Measurements from ENCODE around the gene FADS2. TPM values are rescaled to one million over a fixed set of nuclear protein-coding genes. Genes with fewer than 3 reads are reported as not detected.

The FADS2 gene
- total RNA-seq, 1 experiment from 2014 or later, result 514 TPM

DNA sequence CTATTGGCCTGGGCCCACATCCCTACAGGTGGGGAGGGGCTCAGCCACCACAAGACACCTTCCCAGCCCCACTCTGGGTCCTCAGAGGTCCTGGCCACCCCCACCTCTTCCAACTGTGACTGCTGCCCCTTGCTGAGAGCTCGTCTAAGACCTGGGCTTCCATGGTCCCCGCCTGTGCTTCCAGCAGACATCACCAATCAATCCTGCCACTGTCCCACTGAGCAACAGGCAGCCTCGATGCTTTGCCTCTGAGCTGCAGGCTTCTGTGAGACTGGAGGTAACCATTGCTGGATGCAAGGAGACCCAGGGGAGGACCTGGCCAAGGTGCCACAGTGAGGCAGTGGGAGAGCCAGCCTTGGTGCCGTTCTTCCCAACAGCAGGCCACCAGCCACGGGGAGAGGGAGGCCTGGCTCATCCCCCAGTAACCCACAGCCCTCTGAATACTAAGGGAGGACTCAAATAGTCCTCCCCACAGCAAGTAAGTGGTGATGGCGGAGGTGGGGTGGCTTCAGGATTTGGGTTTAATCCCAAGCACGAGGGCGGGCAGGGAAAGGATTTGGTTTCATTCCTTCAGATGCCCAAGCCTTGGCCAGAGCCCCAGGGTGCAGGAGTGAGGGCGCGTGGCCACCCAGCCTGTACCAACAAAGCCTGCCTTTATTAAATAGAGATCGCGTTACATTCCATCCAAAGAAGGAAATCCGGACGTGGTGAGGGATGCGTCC is 68.7 kb downstream of the FADS2 start:
- H3K27me3 ChIP-seq (ENCODE audit: insufficient read depth, low read depth), result no peaks in the 10 kb centered on the region
- TF ChIP-seq EZH2 (IDR thresholded peaks at IDR 0.05; ENCODE audit: low read depth), result no peak
- TF ChIP-seq, protein P1, sequence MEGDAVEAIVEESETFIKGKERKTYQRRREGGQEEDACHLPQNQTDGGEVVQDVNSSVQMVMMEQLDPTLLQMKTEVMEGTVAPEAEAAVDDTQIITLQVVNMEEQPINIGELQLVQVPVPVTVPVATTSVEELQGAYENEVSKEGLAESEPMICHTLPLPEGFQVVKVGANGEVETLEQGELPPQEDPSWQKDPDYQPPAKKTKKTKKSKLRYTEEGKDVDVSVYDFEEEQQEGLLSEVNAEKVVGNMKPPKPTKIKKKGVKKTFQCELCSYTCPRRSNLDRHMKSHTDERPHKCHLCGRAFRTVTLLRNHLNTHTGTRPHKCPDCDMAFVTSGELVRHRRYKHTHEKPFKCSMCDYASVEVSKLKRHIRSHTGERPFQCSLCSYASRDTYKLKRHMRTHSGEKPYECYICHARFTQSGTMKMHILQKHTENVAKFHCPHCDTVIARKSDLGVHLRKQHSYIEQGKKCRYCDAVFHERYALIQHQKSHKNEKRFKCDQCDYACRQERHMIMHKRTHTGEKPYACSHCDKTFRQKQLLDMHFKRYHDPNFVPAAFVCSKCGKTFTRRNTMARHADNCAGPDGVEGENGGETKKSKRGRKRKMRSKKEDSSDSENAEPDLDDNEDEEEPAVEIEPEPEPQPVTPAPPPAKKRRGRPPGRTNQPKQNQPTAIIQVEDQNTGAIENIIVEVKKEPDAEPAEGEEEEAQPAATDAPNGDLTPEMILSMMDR (conservative IDR thresholded peaks at IDR 0.05), result no peak
- ChIA-PET CTCF (interaction anchor here (0.6 to 2.0 kb wide), 4 partner anchors 26 to 211 kb away, joined by 4 to 10 read pairs (median 6); no protein-coding TSS in a partner anchor), POLR2A (ENCODE audit: unreplicated experiment) (no interaction called here)
- intact Hi-C loops (cut with micrococcal nuclease; ENCODE audit: unreplicated experiment), result loop anchor here (5.0 kb wide), 1 partner anchor 65 kb away; no protein-coding TSS in a partner anchor
- H3K36me3 ChIP-seq (ENCODE audit: low read depth), result no peaks in the 10 kb centered on the region
- no peak overlapping the region for H3K4me2 ChIP-seq
- no peak overlapping the region for H3K4me3 ChIP-seq
- no peak overlapping the region for H3K27ac ChIP-seq
- no TSS peak for BruUV-seq (replicated peaks)
- H2AFZ ChIP-seq, result no peak overlapping the region
- no peaks in the 10 kb centered on the region for H3K79me2 ChIP-seq (ENCODE audit: low read depth)
- H3K9me2 ChIP-seq (ENCODE audit: insufficient read depth), result no peaks in the 10 kb centered on the region
- DNase-seq, result no peak
- no peaks in the 10 kb centered on the region for H3K9me3 ChIP-seq (ENCODE audit: insufficient read depth, low read depth)
- peaks cover 12% of the 10 kb centered on the region for H3F3A ChIP-seq (ENCODE audit: insufficient read depth, low read depth)
- H3K4me1 ChIP-seq (replicated peaks; ENCODE audit: insufficient read depth), result no peaks in the 10 kb centered on the region; the same call in 1 of the 2 replicates
- H4K20me1 ChIP-seq (ENCODE audit: insufficient read depth), result no peaks in the 10 kb centered on the region

DNA sequence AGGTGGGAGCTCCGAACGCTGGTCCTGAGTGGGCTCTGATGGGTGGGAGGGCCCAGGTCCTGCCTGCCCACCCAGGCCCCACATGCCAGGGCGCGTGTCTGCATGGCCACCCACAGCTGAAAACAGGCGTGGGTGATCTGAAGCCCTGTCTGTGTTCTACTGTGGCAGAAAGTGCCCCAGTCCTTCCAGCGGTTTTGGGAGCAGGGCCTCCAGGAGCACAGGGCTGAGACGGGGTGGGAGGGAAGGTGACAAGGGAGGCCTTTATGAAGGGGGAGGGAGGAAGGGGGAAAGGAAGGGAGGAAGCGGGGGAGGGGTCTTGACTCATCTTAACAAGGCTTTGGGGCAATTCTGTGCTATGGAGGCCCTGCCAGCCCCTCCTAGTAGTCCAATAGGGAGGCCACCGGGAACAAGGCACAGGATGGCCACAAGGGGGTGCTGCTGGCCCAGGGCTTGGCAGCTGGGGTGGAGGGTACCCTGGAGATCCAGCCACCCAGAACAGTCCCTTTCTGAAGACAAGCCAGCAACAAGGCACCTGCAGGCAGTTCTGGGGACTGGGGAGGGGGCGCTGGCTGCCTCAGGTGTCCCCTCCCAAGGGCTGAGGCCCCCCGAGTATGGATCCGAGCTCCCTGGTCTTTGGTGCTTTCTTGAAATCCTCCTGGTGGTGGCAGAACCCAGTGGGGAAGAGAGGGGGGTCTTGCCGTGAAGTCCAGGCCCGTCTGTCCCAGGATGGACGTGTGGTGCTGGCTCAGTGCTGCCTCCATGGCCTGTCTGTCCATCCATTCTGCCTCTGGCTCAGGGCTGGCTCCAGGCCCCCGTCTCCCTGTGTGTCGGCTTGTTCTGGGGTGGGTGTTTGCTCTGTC is 69.5 kb downstream of the FADS2 start:
- TF ChIP-seq EZH2 (IDR thresholded peaks at IDR 0.05; ENCODE audit: low read depth), result no peak
- TF ChIP-seq, protein P1 (conservative IDR thresholded peaks at IDR 0.05), result peak; percentile 97
- no peaks in the 10 kb centered on the region for H3K27me3 ChIP-seq (ENCODE audit: insufficient read depth, low read depth)
- H3K9me3 ChIP-seq (ENCODE audit: insufficient read depth, low read depth), result no peaks in the 10 kb centered on the region
- POLR2A ChIA-PET (ENCODE audit: unreplicated experiment), result no interaction called here
- H4K20me1 ChIP-seq (ENCODE audit: insufficient read depth), result no peaks in the 10 kb centered on the region
- no peak overlapping the region for H3K4me3 ChIP-seq
- H3K4me1 ChIP-seq (replicated peaks; ENCODE audit: insufficient read depth), result no peaks in the 10 kb centered on the region; the same call in 1 of the 2 replicates
- H2AFZ ChIP-seq, result no peak overlapping the region
- H3K9me2 ChIP-seq (ENCODE audit: insufficient read depth), result no peaks in the 10 kb centered on the region
- intact Hi-C loops (cut with micrococcal nuclease; ENCODE audit: unreplicated experiment), result loop anchor here (5.0 kb wide), 1 partner anchor 65 kb away; no protein-coding TSS in a partner anchor
- no peaks in the 10 kb centered on the region for H3K79me2 ChIP-seq (ENCODE audit: low read depth)
- peak in 1 of 2 experiments; percentile 79 for DNase-seq
- CTCF ChIA-PET, result interaction anchor here (0.6 to 2.5 kb wide), 15 partner anchors 11 to 738 kb away, joined by 3 to 36 read pairs (median 5); no protein-coding TSS in a partner anchor
- no TSS peak for BruUV-seq (replicated peaks)
- H3K36me3 ChIP-seq (ENCODE audit: low read depth), result no peaks in the 10 kb centered on the region
- peaks cover 4% of the 10 kb centered on the region; the same call in 1 of the 2 replicates for H3F3A ChIP-seq (ENCODE audit: insufficient read depth, low read depth)
- no peak overlapping the region for H3K27ac ChIP-seq
- no peak overlapping the region for H3K4me2 ChIP-seq

DNA sequence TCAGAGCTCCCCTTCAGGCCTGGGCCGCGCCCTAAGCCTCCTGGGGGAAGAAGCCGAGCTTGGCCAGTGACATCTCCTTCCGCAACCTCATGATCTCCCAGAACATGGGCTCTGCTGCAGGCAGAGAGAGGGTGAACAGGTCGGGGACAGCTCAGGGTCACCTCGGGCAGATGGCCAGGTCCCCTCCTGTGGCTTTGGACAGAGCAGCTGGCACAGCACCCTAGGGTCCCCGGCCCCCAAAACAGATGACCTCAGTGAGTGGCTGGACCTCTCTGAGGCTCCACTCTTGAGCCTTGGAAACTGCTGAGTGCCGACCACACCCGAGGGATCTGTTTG is 70.1 kb downstream of the FADS2 start:
- H3K79me2 ChIP-seq (ENCODE audit: low read depth), result no peaks in the 10 kb centered on the region
- H3K27me3 ChIP-seq (ENCODE audit: insufficient read depth, low read depth), result no peaks in the 10 kb centered on the region
- no peak for DNase-seq
- BruUV-seq (replicated peaks), result no TSS peak
- intact Hi-C loops (cut with micrococcal nuclease; ENCODE audit: unreplicated experiment), result loop anchor here (5.0 kb wide), 1 partner anchor 64 kb away; no protein-coding TSS in a partner anchor
- CTCF ChIA-PET, result interaction anchor here (0.6 to 2.5 kb wide), 15 partner anchors 12 to 739 kb away, joined by 3 to 36 read pairs (median 5); no protein-coding TSS in a partner anchor
- H3K9me2 ChIP-seq (ENCODE audit: insufficient read depth), result no peaks in the 10 kb centered on the region
- H3K4me3 ChIP-seq, result no peak overlapping the region
- no peak overlapping the region for H3K4me2 ChIP-seq
- no peak overlapping the region for H3K27ac ChIP-seq
- H3K4me1 ChIP-seq (replicated peaks; ENCODE audit: insufficient read depth), result no peaks in the 10 kb centered on the region; the same call in 1 of the 2 replicates
- TF ChIP-seq, protein P1 (conservative IDR thresholded peaks at IDR 0.05), result no peak
- TF ChIP-seq EZH2 (IDR thresholded peaks at IDR 0.05; ENCODE audit: low read depth), result no peak
- POLR2A ChIA-PET (ENCODE audit: unreplicated experiment), result interaction anchor here (0.5 kb wide), 1 partner anchor 27 kb away, joined by 3 read pairs; no protein-coding TSS in a partner anchor
- H3K9me3 ChIP-seq (ENCODE audit: insufficient read depth, low read depth), result no peaks in the 10 kb centered on the region
- no peaks in the 10 kb centered on the region; the same call in 1 of the 2 replicates for H3F3A ChIP-seq (ENCODE audit: insufficient read depth, low read depth)
- no peaks in the 10 kb centered on the region for H3K36me3 ChIP-seq (ENCODE audit: low read depth)
- no peaks in the 10 kb centered on the region for H4K20me1 ChIP-seq (ENCODE audit: insufficient read depth)
- H2AFZ ChIP-seq, result no peak overlapping the region
